ENCODE measurements around the gene ACVR1C. TPM values are rescaled to one million over a fixed set of nuclear protein-coding genes. Genes with fewer than 3 reads are reported as not detected.

The ACVR1C gene
- total RNA-seq, 8 experiments from 2014 or later, result 0.08 to 0.93 (median 0.17) TPM

DNA sequence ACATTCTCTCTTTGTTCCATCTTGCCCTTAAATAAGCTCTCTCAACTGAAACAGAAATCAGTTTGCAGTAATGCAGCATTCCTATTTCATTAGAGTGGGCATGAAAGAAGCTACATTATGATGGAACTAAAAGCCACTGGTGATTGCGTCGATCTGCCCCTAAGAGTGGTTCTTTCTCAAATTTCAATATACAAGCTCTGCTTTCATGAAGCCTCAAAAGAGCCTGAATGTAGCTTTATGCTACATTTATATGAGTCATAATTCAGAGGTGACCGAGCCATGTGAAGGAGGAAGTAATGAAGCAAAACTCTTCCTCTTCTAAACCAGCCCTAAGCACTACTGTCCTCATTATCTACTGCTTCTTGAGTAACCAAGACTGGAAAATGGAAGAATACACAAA, 120.0 kb downstream of the ACVR1C start:
- Histone ChIP-seq H3K27ac (no peak overlapping the region), H3K4me1 (replicated peaks in 1 of 2) (no peaks in the 10 kb centered on the region), H3K4me3 (no peak overlapping the region)
- no peak for ATAC-seq (replicated peaks in 6 of 8)
- in situ Hi-C loops (cut with MboI; ENCODE audit: low pct_unique_long_range_greater_than_20kb in 2 of 9, low sequenced_read_pairs in 9 of 9, unreplicated experiment in 9 of 9), result loop anchor here in 2 of 9 experiments (10.0 to 25.0 kb wide), 3 partner anchors 229 to 504 kb away; no protein-coding TSS in a partner anchor
- WGBS, 10 experiments, result 33 to 100% (median 83%) methylated on average over 1 to 3 of the region's 3 CpGs; no CpG with 5 or more reads in 1 of the 10 experiments

DNA sequence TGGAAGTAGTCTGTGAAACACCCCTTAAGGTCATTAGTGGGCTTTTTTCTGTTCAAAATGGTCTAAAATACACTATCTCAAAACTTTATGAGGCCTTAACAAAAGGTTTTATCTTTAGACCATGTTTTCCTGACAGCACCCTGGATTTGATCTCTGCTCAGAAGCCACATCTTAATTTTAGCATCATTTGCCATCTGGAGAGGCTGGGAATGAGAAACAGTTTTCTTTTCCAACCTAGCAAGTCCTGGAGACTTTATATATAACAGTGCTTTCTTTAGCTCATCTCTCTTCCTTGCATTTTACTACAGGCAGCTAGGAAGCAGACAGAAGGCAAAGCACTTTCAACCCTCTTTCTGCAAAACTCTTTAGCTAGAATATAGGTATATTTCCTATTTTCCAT, 122.1 kb downstream of the ACVR1C start:
- in situ Hi-C loops (cut with MboI; ENCODE audit: low pct_unique_long_range_greater_than_20kb in 2 of 9, low sequenced_read_pairs in 9 of 9, unreplicated experiment in 9 of 9), result loop anchor here in 2 of 9 experiments (10.0 to 25.0 kb wide), 3 partner anchors 231 to 506 kb away; no protein-coding TSS in a partner anchor
- H3K4me1 ChIP-seq (replicated peaks in 1 of 2), result no peaks in the 10 kb centered on the region
- no peak for ATAC-seq (replicated peaks in 6 of 8)
- H3K27ac ChIP-seq, result no peak overlapping the region
- no peak overlapping the region for H3K4me3 ChIP-seq

DNA sequence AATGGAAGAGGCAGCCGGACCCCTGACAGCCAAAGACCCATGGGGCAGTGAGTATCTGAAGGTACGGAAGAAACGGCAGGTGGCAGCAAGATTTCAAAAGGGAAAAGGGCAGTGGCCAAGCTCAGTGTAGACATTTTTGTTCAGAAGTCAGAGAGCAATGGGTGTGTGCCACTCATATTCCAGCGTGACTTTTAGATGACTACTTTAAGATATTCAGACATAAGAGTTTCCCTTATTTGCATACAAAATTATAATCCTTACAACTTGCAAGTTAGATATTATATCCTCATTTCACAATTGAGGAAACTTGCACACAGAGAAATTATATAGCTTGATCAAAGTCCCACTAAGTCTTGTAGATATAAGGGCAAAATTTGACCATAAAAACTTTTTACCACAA, 124.0 kb downstream of the ACVR1C start:
- ATAC-seq (replicated peaks in 6 of 8), result no peak
- H3K4me3 ChIP-seq, result no peak overlapping the region
- in situ Hi-C loops (cut with MboI; ENCODE audit: low pct_unique_long_range_greater_than_20kb in 2 of 9, low sequenced_read_pairs in 9 of 9, unreplicated experiment in 9 of 9), result loop anchor here in 2 of 9 experiments (10.0 to 25.0 kb wide), 3 partner anchors 233 to 508 kb away; no protein-coding TSS in a partner anchor
- H3K4me1 ChIP-seq (replicated peaks in 1 of 2), result no peaks in the 10 kb centered on the region
- WGBS, 10 experiments, result 17 to 100% (median 83%) methylated on average over 1 to 4 of the region's 4 CpGs
- no peak overlapping the region for H3K27ac ChIP-seq

DNA sequence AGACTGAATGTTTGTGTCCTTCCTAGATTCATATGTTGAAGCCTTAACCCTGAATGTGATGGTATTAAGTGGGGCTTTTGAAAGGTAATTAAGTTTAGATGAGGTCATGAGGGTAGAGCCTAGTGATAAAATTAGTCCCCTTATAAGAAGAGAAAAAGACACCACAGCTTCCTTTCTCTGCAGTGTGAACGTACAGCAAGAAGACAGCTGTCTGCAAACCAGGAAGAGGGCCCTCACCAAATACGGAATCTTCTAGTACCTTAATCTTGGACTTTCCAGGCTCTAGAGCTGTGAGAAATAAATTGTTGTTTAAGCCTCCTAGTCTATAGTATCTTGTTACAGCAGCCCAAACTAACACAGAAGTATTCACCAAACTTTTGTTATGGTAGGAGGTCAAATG, 127.6 kb downstream of the ACVR1C start:
- in situ Hi-C loops (cut with MboI; ENCODE audit: low pct_unique_long_range_greater_than_20kb in 2 of 9, low sequenced_read_pairs in 9 of 9, unreplicated experiment in 9 of 9), result loop anchor here in 2 of 9 experiments (10.0 to 25.0 kb wide), 3 partner anchors 236 to 511 kb away; no protein-coding TSS in a partner anchor
- no peak overlapping the region for H3K27ac ChIP-seq
- H3K4me3 ChIP-seq, result no peak overlapping the region
- H3K4me1 ChIP-seq (replicated peaks in 1 of 2), result peaks cover 4 to 17% of the 10 kb centered on the region in 2 donors
- no peak for ATAC-seq (replicated peaks in 6 of 8)
- WGBS, 10 experiments, result 14 to 86% (median 50%) methylated on average over 1 to 2 of the region's 2 CpGs; no CpG with 5 or more reads in 3 of the 10 experiments

DNA sequence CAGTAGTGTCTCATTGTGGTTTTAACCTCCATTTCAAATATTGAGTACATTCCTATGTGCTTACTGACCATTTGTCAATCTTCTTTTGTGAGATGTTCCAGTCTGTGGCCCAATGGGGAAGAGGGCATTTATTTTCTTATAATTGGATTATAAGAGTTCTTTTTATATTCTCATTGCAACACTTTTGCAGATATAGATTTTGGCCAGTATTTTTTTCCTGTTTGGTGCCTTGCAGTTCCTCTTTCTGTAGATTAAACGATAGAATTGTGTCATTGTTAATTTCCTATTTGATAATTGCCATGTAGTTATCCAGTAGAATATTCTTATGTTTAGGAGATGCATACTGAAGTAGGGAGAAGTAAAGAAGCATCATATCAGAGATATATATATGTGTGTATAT, 128.3 kb downstream of the ACVR1C start:
- in situ Hi-C loops (cut with MboI; ENCODE audit: low pct_unique_long_range_greater_than_20kb in 2 of 9, low sequenced_read_pairs in 9 of 9, unreplicated experiment in 9 of 9), result loop anchor here in 2 of 9 experiments (10.0 to 25.0 kb wide), 3 partner anchors 237 to 512 kb away; no protein-coding TSS in a partner anchor
- Histone ChIP-seq H3K4me3 (no peak overlapping the region), H3K4me1 (replicated peaks in 1 of 2) (peaks cover 4 to 17% of the 10 kb centered on the region in 2 donors), H3K27ac (no peak overlapping the region)
- no peak for ATAC-seq (replicated peaks in 6 of 8)
- WGBS, 10 experiments, result 14 to 100% (median 59%) methylated on average over 1 of the region's 1 CpG; no CpG with 5 or more reads in 4 of the 10 experiments

DNA sequence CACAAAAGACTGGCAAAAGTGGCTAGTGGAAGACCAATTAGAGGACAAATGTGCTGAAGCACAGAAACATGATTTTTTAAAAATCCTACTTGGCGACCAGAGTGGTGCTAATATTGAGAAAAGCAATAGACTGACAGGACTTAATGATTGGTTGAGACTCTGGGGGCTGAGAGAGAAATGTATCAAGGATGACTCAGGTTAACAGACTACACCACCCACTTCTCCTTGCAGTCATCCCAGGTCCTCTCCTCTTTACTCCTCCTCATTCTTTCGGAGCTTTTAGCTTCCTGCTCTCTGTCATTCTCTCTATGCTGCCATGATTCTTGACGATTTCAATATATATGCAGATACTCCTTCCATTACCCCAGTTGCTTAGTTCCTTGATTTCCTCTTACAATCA, 130.2 kb downstream of the ACVR1C start:
- in situ Hi-C loops (cut with MboI; ENCODE audit: low pct_unique_long_range_greater_than_20kb in 2 of 9, low sequenced_read_pairs in 9 of 9, unreplicated experiment in 9 of 9), result loop anchor here in 2 of 9 experiments (25.0 kb wide), 1 partner anchor 514 kb away; no protein-coding TSS in a partner anchor
- ATAC-seq (replicated peaks in 6 of 8), result peak in 5 of 8 experiments; percentile 35 to 70 (median 54)
- WGBS, 10 experiments, result 60 to 100% (median 86%) methylated on average over 1 to 3 of the region's 3 CpGs; no CpG with 5 or more reads in 1 of the 10 experiments
- H3K27ac ChIP-seq, result no peak overlapping the region
- H3K4me1 ChIP-seq (replicated peaks in 1 of 2), result peaks cover 4 to 17% of the 10 kb centered on the region in 2 donors
- no peak overlapping the region for H3K4me3 ChIP-seq

DNA sequence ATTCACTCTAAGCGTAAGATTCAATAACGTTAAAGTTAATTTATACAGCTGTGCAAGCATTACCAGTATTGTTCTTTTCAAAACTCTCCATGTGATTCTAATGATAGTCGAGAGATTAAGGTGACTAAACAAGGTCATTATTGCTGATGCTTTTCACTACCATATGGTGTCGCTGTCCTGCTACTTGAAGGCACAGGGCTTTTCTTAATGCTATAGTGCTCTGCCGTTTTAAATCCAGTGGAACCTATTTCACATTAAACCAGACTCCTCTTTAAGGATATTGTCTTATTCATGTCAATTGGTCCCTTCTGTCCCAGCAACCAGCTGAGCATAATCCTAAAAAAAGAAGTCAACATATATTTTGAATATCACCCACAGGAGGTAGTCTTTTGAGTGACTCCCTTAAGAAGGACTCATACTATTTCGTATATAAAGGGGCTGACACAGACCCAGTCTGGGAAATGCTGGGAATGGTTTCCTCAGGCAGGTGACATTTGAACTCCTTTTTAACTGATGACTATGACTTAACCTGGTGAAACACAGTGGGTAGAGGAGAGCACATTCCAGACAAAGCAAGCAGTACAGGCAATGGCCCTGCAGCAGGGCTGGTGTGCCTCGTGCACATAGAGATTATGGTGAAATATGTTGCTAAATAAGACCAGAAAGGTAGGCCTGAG, 130.9 kb downstream of the ACVR1C start:
- peak; percentile 73 to 93 (median 85) for ATAC-seq (replicated peaks in 6 of 8)
- WGBS, 10 experiments, result 0 to 50% (median 18%) methylated on average over 1 to 6 of the region's 7 CpGs
- in situ Hi-C loops (cut with MboI; ENCODE audit: low pct_unique_long_range_greater_than_20kb in 2 of 9, low sequenced_read_pairs in 9 of 9, unreplicated experiment in 9 of 9), result loop anchor here in 2 of 9 experiments (25.0 kb wide), 1 partner anchor 515 kb away; no protein-coding TSS in a partner anchor
- Histone ChIP-seq H3K4me1 (replicated peaks in 1 of 2) (peaks cover 4 to 17% of the 10 kb centered on the region in 2 donors), H3K27ac (no peak overlapping the region), H3K4me3 (no peak overlapping the region)

DNA sequence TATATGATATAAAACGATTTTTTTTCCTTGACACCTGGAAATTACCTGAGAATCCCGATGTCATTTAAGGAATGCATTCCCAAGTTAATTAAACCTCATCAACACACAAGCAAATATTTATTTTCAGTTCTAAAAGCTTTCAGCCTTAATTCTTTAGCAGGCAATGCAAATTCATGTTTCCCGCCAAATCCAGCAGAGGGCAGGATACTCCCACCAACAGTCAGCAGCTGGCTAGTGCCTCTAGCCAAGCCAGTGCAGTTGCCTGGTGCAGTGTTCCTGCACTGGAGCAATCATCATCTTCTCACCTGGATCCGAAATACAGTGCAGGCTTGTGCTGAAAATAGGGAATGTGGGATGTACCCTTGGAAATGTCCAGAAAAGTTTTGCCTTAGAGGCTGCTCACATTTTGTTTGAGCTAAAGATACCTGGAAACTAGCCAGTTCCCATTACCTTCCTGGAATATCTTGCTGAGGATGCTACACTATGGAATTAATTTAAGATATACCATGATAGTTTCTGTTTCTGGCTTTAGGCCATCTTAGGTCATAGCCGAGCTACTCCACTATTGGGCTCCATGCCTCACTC, 136.4 kb downstream of the ACVR1C start:
- Histone ChIP-seq H3K27ac (no peak overlapping the region), H3K4me1 (replicated peaks in 1 of 2) (no peaks in the 10 kb centered on the region), H3K4me3 (no peak overlapping the region)
- in situ Hi-C loops (cut with MboI; ENCODE audit: low pct_unique_long_range_greater_than_20kb in 2 of 9, low sequenced_read_pairs in 9 of 9, unreplicated experiment in 9 of 9), result loop anchor here in 2 of 9 experiments (25.0 kb wide), 1 partner anchor 520 kb away; no protein-coding TSS in a partner anchor
- peak; percentile 62 to 83 (median 72) for ATAC-seq (replicated peaks in 6 of 8)
- WGBS, 10 experiments, result 0 to 11% (median 4%) methylated on average over 2 to 5 of the region's 5 CpGs; no CpG with 5 or more reads in 1 of the 10 experiments

DNA sequence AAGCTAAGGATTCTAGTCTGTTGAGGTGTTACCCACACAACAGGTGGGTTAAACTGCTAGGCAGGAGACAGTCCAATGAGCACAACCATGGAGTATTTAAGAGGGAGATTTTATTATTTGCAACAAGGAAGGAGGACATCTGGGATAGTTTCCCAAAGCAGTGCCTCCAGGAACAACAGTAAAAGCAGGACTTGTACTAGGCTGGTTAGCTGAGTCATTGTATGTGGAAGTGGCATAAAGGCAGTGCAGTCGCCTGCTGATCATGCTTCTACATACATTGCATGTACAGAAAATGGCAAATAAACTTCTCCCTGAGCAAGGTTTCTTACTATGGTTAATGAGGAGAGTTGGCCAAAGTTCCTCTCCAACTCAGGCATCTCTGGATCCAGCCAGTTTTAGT, 138.7 kb downstream of the ACVR1C start:
- Histone ChIP-seq H3K27ac (no peak overlapping the region), H3K4me3 (no peak overlapping the region), H3K4me1 (replicated peaks in 1 of 2) (no peaks in the 10 kb centered on the region)
- in situ Hi-C loops (cut with MboI; ENCODE audit: low pct_unique_long_range_greater_than_20kb in 2 of 9, low sequenced_read_pairs in 9 of 9, unreplicated experiment in 9 of 9), result loop anchor here in 2 of 9 experiments (25.0 kb wide), 1 partner anchor 522 kb away; no protein-coding TSS in a partner anchor
- no peak for ATAC-seq (replicated peaks in 6 of 8)
- 0 to 100% (median 43%) methylated on average over 1 of the region's 1 CpG; no CpG with 5 or more reads in 5 of the 10 experiments for WGBS, 10 experiments

DNA sequence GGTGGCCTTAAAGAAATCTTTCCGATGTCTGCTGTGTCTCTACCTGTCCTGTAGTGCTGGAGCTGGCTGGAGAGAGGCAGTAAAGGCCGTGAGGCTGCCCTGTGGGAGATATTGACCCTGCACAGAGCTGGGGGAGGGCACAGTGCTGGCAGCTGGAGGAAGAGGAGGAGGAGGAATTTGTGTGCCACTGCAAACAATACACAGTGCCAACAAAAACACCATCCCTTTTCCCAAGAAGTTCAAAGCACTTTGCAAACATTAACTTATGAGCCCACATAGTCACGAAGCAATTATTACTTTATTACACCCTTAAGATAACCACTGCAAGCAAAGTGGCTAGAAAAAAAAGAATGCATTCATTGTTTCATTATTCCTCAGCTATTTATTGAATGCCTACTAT, 139.8 kb downstream of the ACVR1C start:
- in situ Hi-C loops (cut with MboI; ENCODE audit: low pct_unique_long_range_greater_than_20kb in 2 of 9, low sequenced_read_pairs in 9 of 9, unreplicated experiment in 9 of 9), result loop anchor here in 2 of 9 experiments (25.0 kb wide), 1 partner anchor 523 kb away; no protein-coding TSS in a partner anchor
- Histone ChIP-seq H3K27ac (no peak overlapping the region), H3K4me3 (no peak overlapping the region), H3K4me1 (replicated peaks in 1 of 2) (no peaks in the 10 kb centered on the region)
- 42 to 83% (median 66%) methylated on average over 1 to 3 of the region's 3 CpGs; no CpG with 5 or more reads in 4 of the 10 experiments for WGBS, 10 experiments
- no peak for ATAC-seq (replicated peaks in 6 of 8)

DNA sequence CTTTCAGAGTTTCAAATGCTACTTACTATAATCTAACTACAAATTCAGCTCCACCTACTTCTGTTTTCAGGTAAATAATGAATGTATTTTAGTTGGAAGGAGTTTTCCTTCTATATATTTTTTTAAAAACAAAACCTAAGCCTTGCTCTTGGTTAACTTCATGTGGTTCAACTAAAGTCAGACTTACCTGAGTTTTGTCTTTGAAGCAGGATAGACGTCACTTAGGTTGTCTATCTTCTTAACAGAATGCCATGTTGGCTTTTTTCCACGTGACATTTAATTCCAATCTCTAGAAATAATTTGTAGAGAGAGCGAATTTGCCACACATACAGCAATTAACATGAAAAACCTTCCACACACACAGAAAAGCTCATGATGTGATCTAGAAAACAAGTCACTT, 140.9 kb downstream of the ACVR1C start:
- Histone ChIP-seq H3K4me1 (replicated peaks in 1 of 2) (no peaks in the 10 kb centered on the region), H3K27ac (no peak overlapping the region), H3K4me3 (no peak overlapping the region)
- WGBS, 10 experiments, result 37 to 100% (median 68%) methylated on average over 1 to 3 of the region's 3 CpGs
- in situ Hi-C loops (cut with MboI; ENCODE audit: low pct_unique_long_range_greater_than_20kb in 2 of 9, low sequenced_read_pairs in 9 of 9, unreplicated experiment in 9 of 9), result loop anchor here in 2 of 9 experiments (25.0 kb wide), 1 partner anchor 525 kb away; no protein-coding TSS in a partner anchor
- no peak for ATAC-seq (replicated peaks in 6 of 8)

DNA sequence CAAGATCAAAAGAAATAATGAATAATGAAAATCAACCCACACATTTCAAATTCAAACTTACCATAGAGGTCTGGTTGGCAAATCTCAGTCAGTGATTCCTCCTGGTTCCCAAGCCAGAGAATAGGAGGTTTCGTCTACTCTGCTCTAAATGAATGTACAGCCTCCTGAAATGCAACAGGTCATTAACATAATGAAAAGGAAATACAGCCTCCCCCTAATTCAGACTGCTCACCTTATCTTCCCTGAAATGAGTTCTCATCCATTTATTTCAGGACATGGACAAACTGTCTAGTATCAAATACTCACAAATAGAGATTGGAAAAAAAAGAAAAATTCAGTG, 141.4 kb downstream of the ACVR1C start:
- no peak for ATAC-seq (replicated peaks in 6 of 8)
- Histone ChIP-seq H3K27ac (no peak overlapping the region), H3K4me1 (replicated peaks in 1 of 2) (no peaks in the 10 kb centered on the region), H3K4me3 (no peak overlapping the region)
- in situ Hi-C loops (cut with MboI; ENCODE audit: low pct_unique_long_range_greater_than_20kb in 2 of 9, low sequenced_read_pairs in 9 of 9, unreplicated experiment in 9 of 9), result loop anchor here in 2 of 9 experiments (25.0 kb wide), 1 partner anchor 525 kb away; no protein-coding TSS in a partner anchor
- WGBS, 10 experiments, result 22 to 86% (median 40%) methylated on average over 1 of the region's 1 CpG; no CpG with 5 or more reads in 5 of the 10 experiments

Measured in motor neuron (in vitro differentiated cells).